ENCODE measurements around the gene ZBTB16. TPM values are rescaled to one million over a fixed set of nuclear protein-coding genes. Genes with fewer than 3 reads are reported as not detected.

The ZBTB16 gene
- total and polyA plus RNA-seq, 9 donors, result 12.7 to 160 (median 68.7) TPM

DNA sequence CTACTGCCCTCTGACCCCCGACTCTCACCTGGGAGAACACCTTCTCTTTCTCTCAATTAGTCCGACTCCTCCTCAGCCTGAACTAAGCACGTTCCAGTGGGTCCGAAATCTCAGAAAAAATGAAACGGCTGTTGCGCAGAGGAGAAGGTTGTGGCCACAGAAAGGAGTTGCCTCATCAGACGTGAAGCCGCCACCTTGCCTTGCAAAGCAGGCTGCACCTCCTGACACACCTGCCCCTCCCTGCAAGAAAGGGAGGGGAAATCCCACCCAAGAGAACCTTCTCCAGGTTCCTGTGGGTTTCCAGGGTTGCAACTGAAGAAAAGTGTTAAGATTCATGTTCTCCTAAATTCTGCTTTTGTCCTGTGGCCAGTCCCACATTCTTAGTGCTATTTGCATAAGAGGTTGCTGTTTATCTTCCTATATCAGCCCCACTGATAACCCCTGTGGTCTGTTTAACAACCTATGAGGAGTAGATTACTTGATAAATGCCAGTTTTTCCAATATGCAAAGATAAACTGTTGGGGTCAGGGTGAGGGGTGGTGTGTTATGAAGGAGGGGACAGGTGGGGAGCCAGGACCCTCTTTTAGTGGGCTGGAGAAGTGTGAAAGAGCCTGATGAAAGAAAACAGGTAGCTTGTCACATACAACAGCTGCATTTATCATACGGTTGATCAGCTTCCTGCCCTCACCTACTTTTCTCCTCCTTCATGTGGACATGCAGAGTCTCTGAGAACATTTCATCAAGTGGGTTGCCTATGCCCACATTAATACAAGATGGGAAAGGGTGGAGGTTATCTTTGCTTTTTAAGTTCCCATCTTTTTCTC lies 18.2 kb downstream of the ZBTB16 start:
- no peaks in the 10 kb centered on the region for H3K27me3 ChIP-seq
- H3K9me3 ChIP-seq, result no peaks in the 10 kb centered on the region
- TF ChIP-seq, protein P1, sequence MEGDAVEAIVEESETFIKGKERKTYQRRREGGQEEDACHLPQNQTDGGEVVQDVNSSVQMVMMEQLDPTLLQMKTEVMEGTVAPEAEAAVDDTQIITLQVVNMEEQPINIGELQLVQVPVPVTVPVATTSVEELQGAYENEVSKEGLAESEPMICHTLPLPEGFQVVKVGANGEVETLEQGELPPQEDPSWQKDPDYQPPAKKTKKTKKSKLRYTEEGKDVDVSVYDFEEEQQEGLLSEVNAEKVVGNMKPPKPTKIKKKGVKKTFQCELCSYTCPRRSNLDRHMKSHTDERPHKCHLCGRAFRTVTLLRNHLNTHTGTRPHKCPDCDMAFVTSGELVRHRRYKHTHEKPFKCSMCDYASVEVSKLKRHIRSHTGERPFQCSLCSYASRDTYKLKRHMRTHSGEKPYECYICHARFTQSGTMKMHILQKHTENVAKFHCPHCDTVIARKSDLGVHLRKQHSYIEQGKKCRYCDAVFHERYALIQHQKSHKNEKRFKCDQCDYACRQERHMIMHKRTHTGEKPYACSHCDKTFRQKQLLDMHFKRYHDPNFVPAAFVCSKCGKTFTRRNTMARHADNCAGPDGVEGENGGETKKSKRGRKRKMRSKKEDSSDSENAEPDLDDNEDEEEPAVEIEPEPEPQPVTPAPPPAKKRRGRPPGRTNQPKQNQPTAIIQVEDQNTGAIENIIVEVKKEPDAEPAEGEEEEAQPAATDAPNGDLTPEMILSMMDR (IDR thresholded peaks at IDR 0.05), result no peak
- TF ChIP-seq POLR2A (IDR thresholded peaks at IDR 0.05) (no peak), EP300 (IDR thresholded peaks at IDR 0.05) (no peak)
- H3K4me3 ChIP-seq, result no peak overlapping the region
- DNase-seq, result peak in 1 of 5 donors; percentile 18
- H3K27ac ChIP-seq, result peak overlapping the region; percentile 66 to 75
- intact Hi-C loops (cut with DNase I), result loop anchor here in 1 of 4 donors (10.0 kb wide), 1 partner anchor 57 kb away; no protein-coding TSS in a partner anchor
- no peaks in the 10 kb centered on the region for H3K36me3 ChIP-seq
- WGBS, 3 donors, result 95 to 96% (median 95%) methylated on average over 9 of the region's 9 CpGs
- peaks cover 49% of the 10 kb centered on the region for H3K4me1 ChIP-seq (ENCODE audit: insufficient read depth)

GRCh38 chr11:114078423-114078822 lies 18.9 kb downstream of the ZBTB16 start:
- no peak overlapping the region for H3K4me3 ChIP-seq
- H3K9me3 ChIP-seq, result no peaks in the 10 kb centered on the region
- no peaks in the 10 kb centered on the region for H3K36me3 ChIP-seq
- intact Hi-C loops (cut with DNase I), result loop anchor here in 1 of 4 donors (10.0 kb wide), 1 partner anchor 56 kb away; no protein-coding TSS in a partner anchor
- no peak for TF ChIP-seq POLR2A (IDR thresholded peaks at IDR 0.05)
- TF ChIP-seq, protein P1 (IDR thresholded peaks at IDR 0.05), result no peak
- no peak for TF ChIP-seq EP300 (IDR thresholded peaks at IDR 0.05)
- peaks cover 52% of the 10 kb centered on the region for H3K4me1 ChIP-seq (ENCODE audit: insufficient read depth)
- WGBS, 3 donors, result 77 to 89% (median 84%) methylated on average over 4 of the region's 4 CpGs
- no peaks in the 10 kb centered on the region for H3K27me3 ChIP-seq
- H3K27ac ChIP-seq, result peak overlapping the region; percentile 66 to 75
- no peak for DNase-seq

DNA sequence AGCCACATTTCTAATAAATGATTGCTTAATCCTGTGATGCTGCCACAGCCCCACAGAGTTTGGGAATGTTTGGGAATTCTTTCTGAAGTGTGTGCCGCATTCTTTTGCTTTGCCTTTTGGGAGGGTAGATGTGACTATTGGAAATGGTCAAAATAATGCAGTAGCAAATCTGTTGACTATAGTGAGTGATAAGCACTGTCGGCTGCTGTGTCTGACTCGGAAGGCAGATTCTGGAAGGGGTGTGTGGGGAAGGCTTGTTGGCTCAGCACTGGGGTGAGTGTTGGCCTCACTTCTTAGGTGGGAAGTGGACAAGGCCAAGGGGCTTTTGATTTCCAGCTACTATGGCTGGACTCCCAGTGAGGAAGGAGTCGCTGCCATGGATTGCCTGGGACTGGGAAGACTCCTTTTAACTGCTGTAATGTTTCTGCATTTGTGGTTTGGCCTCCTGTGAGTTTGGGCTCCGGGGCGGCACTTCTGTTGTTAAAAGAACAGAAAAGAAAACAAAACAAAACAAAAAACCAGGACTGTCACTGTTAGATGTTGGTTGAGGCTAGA lies 20.1 kb downstream of the ZBTB16 start:
- H3K27me3 ChIP-seq, result no peaks in the 10 kb centered on the region
- H3K36me3 ChIP-seq, result no peaks in the 10 kb centered on the region
- H3K9me3 ChIP-seq, result no peaks in the 10 kb centered on the region
- H3K4me1 ChIP-seq (ENCODE audit: insufficient read depth), result peaks cover 52% of the 10 kb centered on the region
- intact Hi-C loops (cut with DNase I), result loop anchor here in 3 of 4 donors (5.0 to 10.0 kb wide), 3 partner anchors 55 to 93 kb away; no protein-coding TSS in a partner anchor
- WGBS, 3 donors, result 4 to 12% (median 6%) methylated on average over 6 of the region's 6 CpGs
- peak overlapping the region; percentile 66 to 75 for H3K27ac ChIP-seq
- peak overlapping the region; percentile 5 for H3K4me3 ChIP-seq
- DNase-seq, result peak in 4 of 5 donors; percentile 64 to 69 (median 66)
- TF ChIP-seq, protein P1 (IDR thresholded peaks at IDR 0.05), result no peak
- TF ChIP-seq EP300 (IDR thresholded peaks at IDR 0.05) (no peak), POLR2A (IDR thresholded peaks at IDR 0.05) (no peak)

DNA sequence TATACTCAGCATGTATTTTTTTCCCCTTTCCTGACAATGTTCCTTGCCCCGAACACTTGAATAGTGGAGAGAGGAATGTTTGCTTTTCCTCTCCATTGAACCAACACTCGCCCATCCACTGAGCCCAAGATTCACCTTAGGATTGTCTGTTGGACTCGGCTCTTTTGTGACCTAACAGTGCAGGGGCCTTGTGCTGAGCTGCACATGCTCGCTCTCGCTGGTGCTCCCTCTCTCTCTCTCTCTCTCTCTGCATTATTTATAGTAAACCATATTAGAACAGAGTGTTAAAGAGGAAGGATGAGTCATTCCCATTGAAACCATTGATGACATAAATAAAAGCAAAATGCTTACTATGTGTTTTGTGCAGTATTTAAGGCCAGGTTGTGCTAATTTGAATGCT lies 20.7 kb downstream of the ZBTB16 start:
- no peaks in the 10 kb centered on the region for H3K36me3 ChIP-seq
- no peaks in the 10 kb centered on the region for H3K9me3 ChIP-seq
- peak in 1 of 5 donors; percentile 40 for DNase-seq
- TF ChIP-seq EP300 (IDR thresholded peaks at IDR 0.05), result no peak
- TF ChIP-seq, protein P1 (IDR thresholded peaks at IDR 0.05), result no peak
- TF ChIP-seq POLR2A (IDR thresholded peaks at IDR 0.05), result no peak
- intact Hi-C loops (cut with DNase I), result loop anchor here in 2 of 4 donors (5.0 kb wide), 2 partner anchors 82 to 92 kb away; no protein-coding TSS in a partner anchor
- H3K4me1 ChIP-seq (ENCODE audit: insufficient read depth), result peaks cover 50% of the 10 kb centered on the region
- no peak overlapping the region for H3K4me3 ChIP-seq
- H3K27me3 ChIP-seq, result no peaks in the 10 kb centered on the region
- WGBS, 3 donors, result 34 to 52% (median 39%) methylated on average over 5 of the region's 5 CpGs
- H3K27ac ChIP-seq, result peak overlapping the region; percentile 66 to 75

All from ovary (tissue), 9 donors.